A549 (cell line): ENCODE data around the gene KSR2. TPM values are rescaled to one million over a fixed set of nuclear protein-coding genes. Genes with fewer than 3 reads are reported as not detected.

Experiments used
- ATAC-seq, 2 experiments: fragments of 200-7000 bp in 1 of 2; fragments of >200 bp in 1 of 2; cut with Nextera tagmentation in 1 of 2; cut with Tn5 transposase in 1 of 2; 3 replicates each; pipeline versions ENCODE4 v1.8.0 to v1.9.1; 2018 to 2020; ENCODE audit warnings: mild to moderate bottlenecking in 1 of 2, moderate library complexity in 1 of 2
- CTCF ChIA-PET: fragments of 300-600 bp; sonication (Branson Sonifier 250); formaldehyde crosslinking; extraction: SDS; loops from one replicate; lab custom pipeline; 2021; ENCODE audit warnings: antibody characterized with exemption, inconsistent platforms; lab: Yijun Ruan, JAX
- POLR2A ChIA-PET: fragments of 350-600 bp; formaldehyde crosslinking; extraction: SDS; loops from one replicate; lab custom pipeline; 2021; ENCODE audit warnings: antibody characterized with exemption, inconsistent platforms; lab: Yijun Ruan, JAX
- DNase-seq, 2 experiments: peaks; one replicate each; pipeline versions ENCODE4 v3.0.0 to v3.0.0-alpha.2; 2011 to 2016; ENCODE audit warnings: low read depth in 1 of 2, low spot score in 1 of 2
- FAIRE-seq: peaks from 2 replicates; lab custom pipeline; 2011; peaks lifted over from hg19 to GRCh38; lab: Jason Lieb, UNC
- H3K27ac ChIP-seq, 2 experiments: fragments of >200 bp; sonication (Bioruptor Twin); formaldehyde crosslinking; 3 replicates each; pipeline ENCODE4 v1.5.1; 2016 to 2017
- H3K4me1 ChIP-seq: fragments of >200 bp; sonication (Bioruptor Twin); formaldehyde crosslinking; 3 replicates; pipeline ENCODE4 v1.6.1; 2016
- H3K4me2 ChIP-seq: fragments of >200 bp; sonication (Bioruptor Twin); formaldehyde crosslinking; 3 replicates; pipeline ENCODE4 v1.6.1; 2016
- H3K4me3 ChIP-seq: fragments of >200 bp; sonication (Bioruptor Twin); formaldehyde crosslinking; 3 replicates; pipeline ENCODE4 v1.5.1; 2016
- H3K9me3 ChIP-seq: fragments of >200 bp; sonication (Bioruptor Twin); formaldehyde crosslinking; 3 replicates; pipeline ENCODE4 v1.6.1; 2016
- CBX2 ChIP-seq: fragments of 200-600 bp; sonication (generic); IDR thresholded peaks from 2 replicates; pipeline ENCODE4 v1.6.1; 2016; ENCODE audit warnings: low read depth, mild to moderate bottlenecking, borderline replicate concordance
- JUNB ChIP-seq: fragments of >200 bp; sonication (Bioruptor Twin); formaldehyde crosslinking; IDR thresholded peaks from 2 replicates; pipeline ENCODE4 v1.6.1; 2016
- KDM1A ChIP-seq: fragments of 200-600 bp; sonication (generic); IDR thresholded peaks from 2 replicates; pipeline ENCODE4 v1.6.1; 2016; ENCODE audit warnings: low read depth, mild to moderate bottlenecking
- MAX ChIP-seq: IDR thresholded peaks from 2 replicates; pipeline ENCODE4 v1.6.1; 2012
- POLR2A ChIP-seq: IDR thresholded peaks from 2 replicates; pipeline ENCODE4 v1.6.1; 2012; ENCODE audit warnings: mild to moderate bottlenecking, low read length
- RAD21 ChIP-seq, 2 experiments: fragments of >200 bp in 1 of 2; sonication (Bioruptor Twin) in 1 of 2; formaldehyde crosslinking in 1 of 2; IDR thresholded peaks in 1 of 2; conservative IDR thresholded peaks in 1 of 2; 2 replicates in 1 of 2; 3 replicates in 1 of 2; pipeline ENCODE4 v1.6.1; 2012 to 2018; ENCODE audit warnings: inconsistent platforms in 1 of 2
- RCOR1 ChIP-seq: fragments of 150-350 bp; IDR thresholded peaks from 2 replicates; pipeline ENCODE4 v1.6.1; 2014; ENCODE audit warnings: antibody characterized with exemption, low read length, low read depth
- RFX5 ChIP-seq: fragments of 450-650 bp; IDR thresholded peaks from 2 replicates; pipeline ENCODE4 v1.7.1; 2014; ENCODE audit warnings: antibody characterized with exemption, mild to moderate bottlenecking, moderate library complexity
- SMC3 ChIP-seq: fragments of >200 bp; sonication (Bioruptor Twin); formaldehyde crosslinking; IDR thresholded peaks from 3 replicates; pipeline ENCODE4 v1.6.1; 2018; ENCODE audit warnings: inconsistent platforms
- TFCP2L1 ChIP-seq: fragments of 250-450 bp; sonication (Bioruptor Pico); IDR thresholded peaks from 2 replicates; pipeline ENCODE4 v1.5.0; 2021; ENCODE audit warnings: mild to moderate bottlenecking
- TP53 ChIP-seq: fragments of 250-450 bp; sonication (Bioruptor Pico); IDR thresholded peaks from 2 replicates; pipeline ENCODE4 v1.5.0; 2021; ENCODE audit warnings: mild to moderate bottlenecking, moderate library complexity
- ZFP36 ChIP-seq: fragments of 450-650 bp; IDR thresholded peaks from 2 replicates; pipeline ENCODE4 v1.6.1; 2014; ENCODE audit warnings: borderline replicate concordance; ENCODE audit not compliant: partially characterized antibody
- WGBS: methylation state at CpG from one replicate; pipeline ENCODE4 v1.1.6; 2017; ENCODE audit errors: missing lambda C conversion rate; 5-methylcytosine and 5-hydroxymethylcytosine counted together
- polyA plus RNA-seq, 4 experiments: library from polyadenylated mRNA; depleted of rRNA in 3 of 4; stranded (reverse); fragments of >200 nt; fragmentation: RNase III in 1 of 4; extraction: RNeasy Plus Mini Kit Qiagen cat#74134 plus additional on column Dnase treatment in 1 of 4; gene quantifications; 2 replicates in 3 of 4; 3 replicates in 1 of 4; pipeline ENCODE4 v1.2.3, GENCODE V29; 2011 to 2017
- TF ChIP-seq, protein P1 (sequence below): fragments of >200 bp; sonication (Bioruptor Twin); formaldehyde crosslinking; IDR thresholded peaks from 3 replicates; pipeline ENCODE4 v1.5.1; 2016
- TF ChIP-seq, protein P2 (sequence below): fragments of 150-350 bp; IDR thresholded peaks from 2 replicates; pipeline ENCODE4 v1.6.1; 2014; ENCODE audit warnings: low read depth, mild to moderate bottlenecking, low read length

The KSR2 gene
- polyA plus RNA-seq, 2 of the 4 experiments (the other 2 are of a cell fraction), result 0.37 to 1.2 TPM

DNA sequence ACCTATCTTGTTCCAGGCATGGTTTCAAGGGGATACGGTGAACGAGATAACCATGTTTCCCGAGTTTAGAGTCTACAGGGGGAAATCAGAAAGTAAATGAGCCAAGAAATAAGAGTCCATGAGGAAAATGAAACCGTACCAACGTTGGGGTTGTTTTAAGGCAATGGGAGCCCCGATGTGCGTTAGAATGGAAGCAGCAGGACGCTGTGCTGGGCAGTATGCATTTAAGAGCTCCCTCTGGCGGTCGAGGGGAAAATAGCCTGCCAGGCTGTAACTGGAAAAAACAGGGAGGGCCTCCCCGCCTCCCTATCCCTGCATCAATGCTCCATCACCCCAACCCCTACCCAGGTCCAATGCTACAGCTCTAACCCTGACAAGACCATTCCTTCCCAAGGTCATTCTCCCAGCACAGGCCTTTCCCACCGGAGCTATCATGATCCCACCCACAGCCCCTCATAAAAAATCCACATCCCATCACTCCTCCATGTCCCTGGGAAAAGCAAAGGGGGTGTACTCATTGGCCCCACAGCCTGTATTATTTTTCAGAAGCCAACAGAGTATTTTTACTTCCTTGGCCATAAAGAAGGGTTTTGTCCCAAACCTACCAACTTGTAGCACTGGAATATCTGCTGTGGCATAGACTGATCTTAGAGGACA lies 381.0 kb downstream of the KSR2 start:
- DNase-seq (peak; percentile 60 to 77), ATAC-seq (peak; percentile 75 to 98; a peak in 5 of 6 replicates), FAIRE-seq (no peak)
- Histone ChIP-seq H3K4me1 (no peaks in the 10 kb centered on the region), H3K4me2 (peak overlapping the region; percentile 49; the same call in 2 of the 3 replicates), H3K4me3 (no peak overlapping the region), H3K9me3 (peaks cover 4% of the 10 kb centered on the region; the same call in 1 of the 3 replicates), H3K27ac (peak overlapping the region; percentile 44 to 65; a peak in 5 of 6 replicates)
- POLR2A ChIA-PET, result no interaction called here
- 18% methylated on average over 12 of the region's 12 CpGs for WGBS
- CTCF ChIA-PET, result interaction anchor here (0.6 to 17.7 kb wide), 69 partner anchors 9 to 531 kb away, joined by 3 to 315 read pairs (median 4); no protein-coding TSS in a partner anchor
- TF ChIP-seq RAD21 (conservative IDR thresholded peaks at IDR 0.05 in 1 of 2, IDR thresholded peaks at IDR 0.05 in 1 of 2) (peak; percentile 92 to 94), ZFP36 (peak; percentile 66), MAX (peak; percentile 34; the same call in 1 of the 2 replicates), SMC3 (peak; percentile 97), KDM1A (no peak), TFCP2L1 (CRISPR knock-in tag) (no peak)
- TF ChIP-seq, protein P1, sequence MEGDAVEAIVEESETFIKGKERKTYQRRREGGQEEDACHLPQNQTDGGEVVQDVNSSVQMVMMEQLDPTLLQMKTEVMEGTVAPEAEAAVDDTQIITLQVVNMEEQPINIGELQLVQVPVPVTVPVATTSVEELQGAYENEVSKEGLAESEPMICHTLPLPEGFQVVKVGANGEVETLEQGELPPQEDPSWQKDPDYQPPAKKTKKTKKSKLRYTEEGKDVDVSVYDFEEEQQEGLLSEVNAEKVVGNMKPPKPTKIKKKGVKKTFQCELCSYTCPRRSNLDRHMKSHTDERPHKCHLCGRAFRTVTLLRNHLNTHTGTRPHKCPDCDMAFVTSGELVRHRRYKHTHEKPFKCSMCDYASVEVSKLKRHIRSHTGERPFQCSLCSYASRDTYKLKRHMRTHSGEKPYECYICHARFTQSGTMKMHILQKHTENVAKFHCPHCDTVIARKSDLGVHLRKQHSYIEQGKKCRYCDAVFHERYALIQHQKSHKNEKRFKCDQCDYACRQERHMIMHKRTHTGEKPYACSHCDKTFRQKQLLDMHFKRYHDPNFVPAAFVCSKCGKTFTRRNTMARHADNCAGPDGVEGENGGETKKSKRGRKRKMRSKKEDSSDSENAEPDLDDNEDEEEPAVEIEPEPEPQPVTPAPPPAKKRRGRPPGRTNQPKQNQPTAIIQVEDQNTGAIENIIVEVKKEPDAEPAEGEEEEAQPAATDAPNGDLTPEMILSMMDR, result peak; percentile 89
- TF ChIP-seq, protein P2, sequence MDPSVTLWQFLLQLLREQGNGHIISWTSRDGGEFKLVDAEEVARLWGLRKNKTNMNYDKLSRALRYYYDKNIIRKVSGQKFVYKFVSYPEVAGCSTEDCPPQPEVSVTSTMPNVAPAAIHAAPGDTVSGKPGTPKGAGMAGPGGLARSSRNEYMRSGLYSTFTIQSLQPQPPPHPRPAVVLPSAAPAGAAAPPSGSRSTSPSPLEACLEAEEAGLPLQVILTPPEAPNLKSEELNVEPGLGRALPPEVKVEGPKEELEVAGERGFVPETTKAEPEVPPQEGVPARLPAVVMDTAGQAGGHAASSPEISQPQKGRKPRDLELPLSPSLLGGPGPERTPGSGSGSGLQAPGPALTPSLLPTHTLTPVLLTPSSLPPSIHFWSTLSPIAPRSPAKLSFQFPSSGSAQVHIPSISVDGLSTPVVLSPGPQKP, result no peak

- 0 out of 3 replicates have a peak, but pooled peaks cover 11% of the 10 kb centered on the region for H3K4me1 ChIP-seq
- no peak for ATAC-seq
- CTCF ChIA-PET, result interaction anchor here (2.3 to 17.7 kb wide), 2 partner anchors 214 to 253 kb away, joined by 12 to 315 read pairs; no protein-coding TSS in a partner anchor
- no peak for TF ChIP-seq CBX2
- TF ChIP-seq RFX5, result no peak
- no peak for TF ChIP-seq RCOR1
- TF ChIP-seq JUNB, result no peak
- TF ChIP-seq TP53 (CRISPR knock-in tag), result no peak
- no peak for TF ChIP-seq POLR2A
- no peaks in the 10 kb centered on the region for H3K9me3 ChIP-seq
- no peak overlapping the region for H3K27ac ChIP-seq
- POLR2A ChIA-PET, result no interaction called here
- no peak overlapping the region for H3K4me3 ChIP-seq
- DNase-seq, result no peak
- H3K4me2 ChIP-seq, result no peak overlapping the region
- 60% methylated on average over 12 of the region's 12 CpGs for WGBS
- FAIRE-seq, result no peak
Observed at GRCh38 chr12:117583677-117584225, 385.0 kb downstream of the KSR2 start.

DNA sequence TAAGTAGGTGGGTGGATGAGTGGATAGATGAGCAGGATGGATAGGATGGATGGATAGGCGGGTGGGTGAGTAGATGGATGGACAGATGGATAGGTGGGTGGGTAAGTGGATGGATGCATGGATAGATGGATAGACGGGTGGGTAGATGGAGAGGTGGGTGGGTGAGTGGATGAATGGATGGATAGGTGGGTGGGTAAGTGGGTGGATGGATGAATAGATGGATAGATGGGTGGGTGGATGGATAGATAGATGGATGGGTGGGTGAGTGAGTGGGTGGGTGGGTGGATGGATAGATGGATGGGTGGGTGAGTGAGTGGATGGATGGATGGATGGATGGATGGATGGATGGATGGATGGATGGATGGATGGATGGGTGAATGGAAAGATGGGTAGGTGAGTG lies 385.7 kb downstream of the KSR2 start:
- DNase-seq (no peak), FAIRE-seq (no peak), ATAC-seq (no peak)
- Histone ChIP-seq H3K4me3 (no peak overlapping the region), H3K4me1 (0 out of 3 replicates have a peak, but pooled peaks cover 11% of the 10 kb centered on the region), H3K27ac (no peak overlapping the region), H3K9me3 (no peaks in the 10 kb centered on the region), H3K4me2 (no peak overlapping the region)
- ChIA-PET CTCF (interaction anchor here (2.3 to 17.7 kb wide), 2 partner anchors 213 to 253 kb away, joined by 13 to 315 read pairs; no protein-coding TSS in a partner anchor), POLR2A (no interaction called here)
- TF ChIP-seq, protein P2, result no peak
- TF ChIP-seq TP53 (CRISPR knock-in tag), result no peak
- 78% methylated on average over 2 of the region's 2 CpGs for WGBS
